GM18873 (cell line): ENCODE measurements around the gene UROC1.

ENCODE experiments used
- ATAC-seq: cut with Tn5 transposase; IDR thresholded peaks from one replicate; pipeline ENCODE4 v1.9.1; 2021; ENCODE audit warnings: mild to moderate bottlenecking, moderate library complexity, moderate number of reproducible peaks; ENCODE audit not compliant: unreplicated experiment, low FRiP score

UROC1 gene

DNA sequence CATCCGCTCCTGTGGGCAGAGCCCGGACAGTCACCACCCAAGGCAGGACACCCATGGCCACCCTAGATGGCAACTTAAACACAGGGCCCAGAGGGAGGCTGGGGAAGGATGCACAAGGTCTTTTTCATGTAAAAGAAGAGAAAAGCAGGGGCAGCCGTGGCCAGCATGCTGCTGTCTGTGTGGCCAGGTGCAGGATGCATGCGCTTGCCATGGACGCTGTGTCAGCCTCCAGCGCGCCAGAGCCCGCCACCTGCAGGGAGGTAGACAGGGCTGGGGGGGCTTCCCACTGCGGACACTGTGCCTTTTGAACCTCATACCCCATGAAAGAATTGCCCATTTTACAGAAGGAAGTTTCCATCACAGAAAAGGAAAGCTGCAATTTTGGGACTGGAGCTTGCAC lies 18.2 kb downstream of the UROC1 start:
- no peak for ATAC-seq

- ATAC-seq = no peak
Observed at GRCh38 chr3:126498929-126499328, 18.6 kb downstream of the UROC1 start.

GRCh38 chr3:126498461-126498860 lies 19.1 kb downstream of the UROC1 start:
- no peak for ATAC-seq

DNA sequence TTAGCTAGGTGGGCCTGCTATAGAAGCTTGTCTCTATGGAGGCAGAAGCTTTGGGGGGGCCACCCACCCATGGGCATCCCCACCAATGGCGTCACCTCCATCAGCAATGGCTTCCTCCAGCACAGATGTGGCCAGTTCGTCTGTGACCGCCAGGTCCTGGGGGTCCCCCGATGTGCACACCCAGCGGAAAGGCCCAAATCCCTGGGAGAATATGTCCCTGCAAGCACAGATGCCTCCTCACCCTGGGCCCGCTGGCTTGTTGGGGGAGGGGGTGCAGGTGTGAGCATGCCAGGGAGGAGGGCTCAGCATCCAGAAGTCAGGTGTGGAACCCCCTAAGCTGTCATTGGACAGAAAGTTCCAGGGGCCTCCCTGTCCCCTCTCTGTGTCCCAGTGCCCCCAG lies 19.6 kb downstream of the UROC1 start:
- ATAC-seq = no peak

DNA sequence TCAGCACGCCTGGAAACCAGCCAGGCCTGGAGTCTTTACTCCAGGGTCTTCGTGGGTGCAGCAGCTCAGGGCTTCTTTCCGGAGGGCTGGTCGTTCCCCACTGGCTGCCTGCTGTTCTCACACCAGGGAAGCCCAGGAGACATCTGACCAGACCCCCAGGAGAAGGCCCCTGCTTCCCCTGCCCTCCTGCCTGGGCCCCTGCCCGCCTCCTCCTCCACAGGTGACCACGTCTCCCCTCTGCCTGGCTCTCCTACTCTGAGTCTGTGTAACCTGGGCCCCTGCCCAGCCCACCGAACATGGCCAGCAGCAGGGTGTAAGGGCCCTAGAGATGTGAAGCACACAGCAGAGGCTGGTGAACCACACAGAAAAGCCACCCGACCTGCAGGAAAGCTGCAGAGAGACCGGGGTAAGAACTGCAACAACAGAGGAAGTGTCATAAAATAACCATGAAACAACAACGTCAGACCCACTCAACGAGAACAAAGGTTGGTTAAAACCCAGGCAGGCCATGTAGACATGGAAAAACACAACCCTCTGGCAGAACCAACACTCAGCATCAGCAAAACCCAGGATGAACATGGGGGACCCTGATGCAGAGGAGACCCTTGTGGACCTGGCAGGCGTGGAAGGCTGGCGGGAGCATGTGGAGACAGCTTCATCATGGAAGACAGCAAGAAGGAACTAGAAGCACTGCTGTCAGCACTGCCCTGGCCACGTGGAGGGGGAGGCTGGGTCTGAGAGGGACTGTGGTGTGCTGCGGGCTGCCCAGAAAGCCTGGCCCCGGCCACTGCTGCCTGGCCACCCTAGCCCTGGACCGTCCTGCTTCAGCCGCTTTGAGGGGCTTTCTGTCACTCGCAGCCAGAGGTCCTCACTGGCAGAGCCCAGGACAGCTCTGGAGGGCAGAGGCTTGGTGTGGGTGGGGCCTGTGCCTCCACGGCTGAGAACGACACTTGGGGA lies 20.4 kb downstream of the UROC1 start:
- ATAC-seq = no peak

DNA sequence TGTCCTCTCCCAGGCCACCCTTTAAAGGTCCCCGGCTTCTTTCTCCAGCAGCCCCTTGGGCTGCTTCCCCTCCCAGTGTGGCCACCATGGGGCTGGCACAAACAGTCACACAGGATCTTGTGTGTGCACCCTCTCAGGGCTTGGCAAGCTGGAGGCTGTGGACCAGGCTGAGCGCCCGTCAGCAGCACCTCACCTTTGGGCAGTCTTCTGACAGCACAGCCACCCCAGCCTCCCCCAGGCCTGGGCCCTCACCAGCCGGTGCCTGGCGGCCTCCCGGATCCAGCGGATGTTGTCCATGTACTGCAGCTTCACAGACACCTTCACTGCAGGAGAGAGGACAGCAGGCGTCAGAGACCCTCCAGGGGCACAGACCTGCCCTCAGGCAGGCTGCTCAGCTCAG lies 21.8 kb downstream of the UROC1 start:
- no peak for ATAC-seq

- ATAC-seq = no peak
Observed at GRCh38 chr3:126494970-126495230, 22.7 kb downstream of the UROC1 start.

DNA sequence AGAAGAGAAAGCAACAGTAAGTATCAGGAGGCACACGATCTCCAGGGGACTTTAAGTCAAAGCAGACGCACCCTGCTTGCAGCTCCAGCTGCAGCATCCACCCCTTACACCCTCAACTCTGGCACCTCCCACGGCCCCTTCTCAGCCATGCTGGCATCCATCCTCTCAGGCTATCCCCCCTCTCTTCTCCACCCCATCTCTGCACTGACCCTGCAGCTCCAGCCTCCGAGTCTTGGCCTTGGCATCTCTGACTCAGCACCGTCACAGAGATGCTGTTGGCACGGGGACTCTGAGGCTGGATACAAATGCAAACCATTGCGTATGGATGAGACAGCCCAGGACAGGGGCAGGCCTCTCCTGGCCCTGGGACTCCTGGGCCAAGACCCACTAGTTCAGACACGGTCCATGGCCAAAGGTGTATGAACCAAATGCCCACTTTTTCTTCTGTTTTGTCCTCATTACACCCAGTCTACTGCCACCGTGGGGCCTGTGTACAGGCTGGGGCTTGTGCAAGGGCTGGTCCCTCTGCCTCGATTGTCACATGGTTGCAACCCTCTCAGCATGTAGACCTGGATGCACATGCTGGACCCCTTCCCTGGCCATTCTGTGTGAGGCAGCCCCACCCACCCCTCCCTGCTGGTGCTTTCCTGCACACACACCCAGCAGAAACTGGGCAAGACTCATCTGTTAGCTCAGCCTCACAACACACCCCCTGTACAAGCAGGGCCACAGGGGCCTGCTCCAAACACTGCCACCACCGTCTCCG lies 23.2 kb downstream of the UROC1 start:
- ATAC-seq = no peak

GRCh38 chr3:126493739-126494138 lies 23.8 kb downstream of the UROC1 start:
- no peak for ATAC-seq

GRCh38 chr3:126493051-126493450 lies 24.5 kb downstream of the UROC1 start:
- no peak for ATAC-seq

DNA sequence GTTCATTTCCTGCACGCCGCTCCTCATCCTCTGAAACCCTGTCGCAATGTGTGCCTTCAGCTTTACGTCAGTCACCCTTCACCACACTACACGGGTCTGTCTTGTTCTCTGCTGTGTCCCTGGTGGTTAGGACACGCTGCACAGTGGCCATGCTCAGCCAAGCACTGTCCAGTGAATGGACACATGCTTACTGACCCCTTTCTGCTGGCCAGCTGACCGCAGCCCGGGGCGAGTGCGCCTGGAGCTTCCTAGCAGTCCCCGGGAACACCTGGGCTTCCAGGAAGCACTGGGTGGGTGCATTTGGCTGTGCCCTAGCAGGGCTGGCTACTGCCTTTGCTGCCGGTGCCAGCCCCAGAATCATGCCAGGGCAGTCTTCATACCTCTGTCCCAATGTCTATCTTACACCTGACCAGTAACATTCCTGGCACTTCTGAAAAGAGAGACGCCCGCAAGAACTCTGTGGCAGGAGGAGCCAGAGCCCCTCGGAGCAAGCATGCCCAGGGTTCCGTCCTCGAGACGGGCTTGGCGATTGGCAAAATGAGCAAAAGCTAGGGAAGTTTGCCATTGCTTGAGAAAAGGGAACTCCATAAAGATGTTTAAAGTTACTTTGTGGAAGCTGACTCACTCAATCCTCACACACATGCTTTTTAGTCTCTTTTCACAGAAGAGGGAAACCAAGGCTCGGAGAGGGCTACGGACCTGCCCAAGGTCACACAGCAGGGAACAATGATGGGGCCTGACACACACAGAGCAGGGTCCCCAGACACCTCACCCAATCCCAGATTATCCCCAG lies 26.2 kb downstream of the UROC1 start:
- ATAC-seq = no peak

- ATAC-seq = no peak
Observed at GRCh38 chr3:126490619-126491018, 27.0 kb downstream of the UROC1 start.

- ATAC-seq = no peak
Observed at GRCh38 chr3:126488886-126489569, 28.5 kb downstream of the UROC1 start.

DNA sequence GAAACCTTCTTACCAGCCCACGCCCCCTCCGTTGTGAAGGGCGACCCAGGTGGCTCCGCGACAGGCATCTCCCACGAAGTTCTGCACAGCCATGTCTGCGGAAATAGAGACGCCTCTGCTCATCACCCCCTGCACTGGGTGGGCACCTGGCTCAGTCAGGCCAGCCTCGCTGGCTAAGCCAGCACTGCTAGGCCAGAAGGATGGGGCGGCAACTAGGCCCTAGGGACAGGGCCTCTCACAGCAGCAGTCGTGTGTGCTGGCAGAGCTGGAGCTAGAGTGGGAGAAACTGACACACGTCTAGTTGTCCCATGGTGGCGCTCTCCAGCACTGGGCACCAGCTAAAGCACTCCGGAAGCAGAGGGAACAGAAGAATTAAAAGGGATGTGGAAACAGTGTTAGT lies 29.4 kb downstream of the UROC1 start:
- ATAC-seq = no peak

- no peak for ATAC-seq
Observed at GRCh38 chr3:126487151-126487771, 30.3 kb downstream of the UROC1 start.

DNA sequence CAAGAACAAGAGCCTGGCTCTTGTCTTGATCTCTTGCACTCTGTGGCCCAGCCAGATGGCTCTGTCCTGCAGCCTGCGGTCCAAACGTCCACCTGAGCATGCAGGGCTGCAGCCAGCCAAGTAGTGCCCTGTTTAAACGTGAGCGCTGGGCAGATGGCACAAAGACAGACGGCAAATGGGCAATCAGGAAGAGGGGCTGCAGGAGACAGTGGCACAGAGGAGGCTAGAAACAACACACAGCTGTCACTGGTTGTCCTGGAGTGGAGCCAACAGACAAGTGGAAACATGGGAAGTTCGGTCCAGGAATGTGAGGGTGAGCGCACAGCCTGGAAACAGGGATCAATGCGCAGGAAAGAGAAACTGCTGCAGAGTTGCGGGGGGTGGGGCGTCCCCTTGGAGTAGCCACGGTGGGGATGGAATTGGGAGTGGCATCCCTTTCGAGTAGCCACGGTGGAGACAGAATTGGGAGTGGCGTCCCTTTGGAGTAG lies 31.2 kb downstream of the UROC1 start:
- no peak for ATAC-seq

- ATAC-seq = no peak
Observed at GRCh38 chr3:126485956-126486355, 31.6 kb downstream of the UROC1 start.

DNA sequence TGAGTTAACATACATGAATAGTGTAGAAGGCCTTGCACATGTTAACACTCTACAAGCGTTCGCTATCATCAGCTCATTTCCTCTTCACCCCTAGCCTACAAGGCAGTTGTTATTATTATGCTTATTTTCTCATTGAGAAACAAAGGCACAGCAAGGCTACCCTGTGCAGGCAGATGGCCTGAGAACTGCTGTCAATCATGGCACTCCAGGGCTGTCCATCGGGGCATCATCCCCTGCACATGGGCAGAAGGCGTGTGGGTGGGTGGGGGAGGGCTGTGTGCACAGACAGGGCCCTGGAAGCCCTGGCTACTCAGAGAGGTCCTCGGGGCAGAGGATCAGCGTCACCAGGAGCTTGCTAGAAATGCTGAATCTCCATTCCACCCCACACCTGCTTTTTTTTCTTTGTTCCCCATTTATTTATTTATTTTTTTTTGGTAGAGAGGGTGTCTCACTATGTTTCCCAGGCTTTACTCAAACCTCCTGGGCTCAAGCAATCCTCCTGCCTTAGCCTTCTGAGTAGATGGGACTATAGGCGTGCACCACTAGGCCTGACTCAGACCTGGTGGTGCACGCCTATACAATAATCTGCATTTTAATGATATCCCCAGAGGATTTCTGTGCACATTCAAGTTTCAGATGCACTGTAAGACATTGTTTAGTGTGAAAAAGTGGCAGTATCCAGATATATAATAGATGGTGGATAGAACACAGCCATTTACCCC lies 32.2 kb downstream of the UROC1 start:
- no peak for ATAC-seq

DNA sequence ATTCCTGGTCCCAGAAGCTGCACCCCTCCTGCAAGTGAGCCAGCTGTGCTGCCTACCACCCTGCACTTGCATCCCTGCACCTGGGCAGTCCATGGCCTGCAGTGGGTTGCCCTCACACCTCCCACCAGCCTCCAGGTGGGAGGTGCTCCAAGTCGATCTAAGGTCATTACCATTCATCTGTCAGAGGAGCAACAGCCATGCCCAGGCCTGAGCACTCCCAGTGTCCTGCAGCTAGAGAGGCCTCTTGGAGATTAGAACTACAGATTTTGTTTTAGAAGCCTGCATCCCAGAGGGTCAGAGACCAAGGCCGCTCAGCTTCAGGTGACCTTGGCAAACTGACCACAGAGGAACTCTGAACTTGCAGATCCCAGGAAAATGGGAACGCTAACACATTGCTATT lies 32.9 kb downstream of the UROC1 start:
- no peak for ATAC-seq
